Neural progenitor cell (in vitro differentiated cells): ENCODE data around the gene NR2F1-AS1. TPM values are rescaled to one million over a fixed set of nuclear protein-coding genes. Genes with fewer than 3 reads are reported as not detected.
A peak's percentile ranks its signal among the peaks of the same experiment; 100 is the strongest.

Experiments used
- DNase-seq: peaks from one replicate; pipeline ENCODE4 v3.0.0-alpha.2; 2016; ENCODE audit warnings: low spot score
- H2AFZ ChIP-seq: fragments of 200-600 bp; sonication (generic); replicated peaks from 2 replicates; pipeline ENCODE4 v1.6.1; 2016; ENCODE audit warnings: antibody characterized with exemption
- H3F3A ChIP-seq: fragments of 200-600 bp; sonication (generic); 2 replicates; pipeline ENCODE4 v1.6.1; 2016; ENCODE audit warnings: antibody characterized with exemption, low read depth
- H3K27ac ChIP-seq: fragments of 200-600 bp; sonication (generic); 2 replicates; pipeline ENCODE4 v1.5.1; 2016; ENCODE audit warnings: mild to moderate bottlenecking
- H3K27me3 ChIP-seq: fragments of 200-600 bp; sonication (generic); 2 replicates; pipeline ENCODE4 v1.6.1; 2016; ENCODE audit warnings: mild to moderate bottlenecking, moderate library complexity
- H3K36me3 ChIP-seq: fragments of 200-600 bp; sonication (generic); 2 replicates; pipeline ENCODE4 v1.5.1; 2016
- H3K4me1 ChIP-seq: fragments of 200-600 bp; sonication (generic); 2 replicates; pipeline ENCODE4 v1.6.1; 2016; ENCODE audit warnings: mixed run types
- H3K4me2 ChIP-seq: fragments of 200-600 bp; sonication (generic); 2 replicates; pipeline ENCODE4 v1.6.1; 2016
- H3K4me3 ChIP-seq: fragments of 200-600 bp; sonication (generic); 2 replicates; pipeline ENCODE4 v1.5.1; 2016
- H3K79me2 ChIP-seq: fragments of 200-600 bp; sonication (generic); 2 replicates; pipeline ENCODE4 v1.6.1; 2016; ENCODE audit warnings: low read depth
- H3K9ac ChIP-seq: fragments of 200-600 bp; sonication (generic); 2 replicates; pipeline ENCODE4 v1.6.1; 2016
- H3K9me3 ChIP-seq: fragments of 200-600 bp; sonication (generic); 2 replicates; pipeline ENCODE4 v1.5.1; 2016; ENCODE audit warnings: low read depth
- H4K20me1 ChIP-seq: fragments of 200-600 bp; sonication (generic); 2 replicates; pipeline ENCODE4 v1.6.1; 2016; ENCODE audit warnings: low read depth
- H3K27ac Mint-ChIP-seq: 3 replicates; pipeline ENCODE4 v1.8.0; 2021; ENCODE audit warnings: mixed read lengths
- H3K27me3 Mint-ChIP-seq: 2 replicates; pipeline ENCODE4 v1.8.0; 2022; ENCODE audit warnings: low read depth, mild to moderate bottlenecking, inconsistent platforms, moderate library complexity, mixed read lengths; ENCODE audit not compliant: insufficient read depth
- H3K36me3 Mint-ChIP-seq: 3 replicates; pipeline ENCODE4 v1.8.0; 2021; ENCODE audit warnings: mixed read lengths
- H3K4me1 Mint-ChIP-seq: 3 replicates; pipeline ENCODE4 v1.8.0; 2021; ENCODE audit warnings: mixed read lengths
- H3K4me3 Mint-ChIP-seq: 3 replicates; pipeline ENCODE4 v1.8.0; 2021; ENCODE audit warnings: mild to moderate bottlenecking, moderate library complexity, mixed read lengths
- H3K9me3 Mint-ChIP-seq: 3 replicates; pipeline ENCODE4 v1.8.0; 2020; ENCODE audit warnings: mixed read lengths
- CTCF ChIP-seq: fragments of 200-600 bp; sonication (generic); IDR thresholded peaks from 2 replicates; pipeline ENCODE4 v1.5.1; 2017; ENCODE audit warnings: antibody characterized with exemption, mild to moderate bottlenecking
- EZH2 ChIP-seq: fragments of 200-600 bp; sonication (generic); IDR thresholded peaks from 2 replicates; pipeline ENCODE4 v1.6.1; 2017; ENCODE audit warnings: antibody characterized with exemption, mild to moderate bottlenecking, moderate library complexity
- EZH2phosphoT487 ChIP-seq: fragments of 200-600 bp; sonication (generic); IDR thresholded peaks from 2 replicates; pipeline ENCODE4 v1.6.1; 2017; ENCODE audit warnings: antibody characterized with exemption
- total RNA-seq: library from RNA; depleted of rRNA; stranded (reverse); fragments of >200 nt; gene quantifications from 2 replicates; pipeline ENCODE4 v1.2.3, GENCODE V29; 2015; ENCODE audit warnings: low replicate concordance

Gene NR2F1-AS1
- total RNA-seq, 1 donor from 2014 or later, result 9.3 TPM

GRCh38 chr5:93584596-93585040 lies 3.6 kb upstream of the NR2F1-AS1 start:
- H3K27me3 ChIP-seq, result peaks cover 85% of the 10 kb centered on the region
- peaks cover 6% of the 10 kb centered on the region for H3K9me3 Mint-ChIP-seq
- DNase-seq, result peak; percentile 72

DNA sequence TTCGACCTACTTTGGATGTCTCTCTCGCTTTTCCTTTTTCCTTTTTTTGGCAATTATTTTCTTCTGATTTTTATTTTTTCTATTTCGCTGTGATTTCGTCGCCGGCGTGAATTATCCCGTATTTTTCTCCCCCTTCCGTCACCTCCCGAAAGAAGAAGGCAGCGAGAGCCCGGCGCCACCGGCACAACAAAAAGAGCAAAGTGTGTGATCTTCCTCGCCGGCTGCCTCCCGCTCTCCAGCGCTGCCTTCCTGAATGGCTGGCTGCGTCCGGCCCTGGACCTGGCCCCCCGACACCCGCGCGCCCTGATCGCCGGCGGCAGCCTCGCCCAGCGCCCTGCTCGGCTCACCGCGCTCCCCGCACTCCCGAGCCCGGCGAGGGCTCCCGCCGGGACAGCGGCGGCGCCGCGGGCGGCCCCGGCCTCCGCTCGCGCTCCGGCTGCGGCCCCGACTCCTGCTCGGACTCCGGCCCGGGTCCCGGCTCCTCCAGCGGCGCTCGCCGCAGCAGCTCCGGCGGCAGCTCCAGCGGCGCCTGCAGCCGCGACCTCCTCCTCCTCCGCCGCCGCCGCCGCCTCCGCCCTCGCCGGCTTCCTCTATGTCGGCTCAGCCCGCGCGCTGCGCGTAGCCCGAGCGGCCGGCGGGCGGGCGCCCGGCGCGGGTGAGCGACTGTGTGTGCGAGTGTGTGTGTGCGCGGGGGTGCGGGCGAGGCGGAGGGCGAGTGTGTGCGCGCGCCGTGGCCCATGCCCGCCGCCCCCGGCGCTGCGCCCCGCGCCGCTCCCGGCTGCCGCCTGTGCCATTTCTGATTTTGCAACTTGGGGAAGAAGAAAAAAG lies 3.0 kb upstream of the NR2F1-AS1 start:
- peak overlapping the region; percentile 86 for H3K4me2 ChIP-seq
- Mint-ChIP-seq H3K4me1 (peaks cover 13% of the 10 kb centered on the region), H3K4me3 (peak overlapping the region; percentile 77), H3K27me3 (peaks cover 27% of the 10 kb centered on the region), H3K9me3 (peaks cover 6% of the 10 kb centered on the region), H3K36me3 (peaks cover 28% of the 10 kb centered on the region), H3K27ac (no peak overlapping the region)
- peaks cover 13% of the 10 kb centered on the region for H3K4me1 ChIP-seq
- peaks cover 22% of the 10 kb centered on the region for H3K79me2 ChIP-seq
- H3K9me3 ChIP-seq, result no peaks in the 10 kb centered on the region
- peak overlapping the region; percentile 82 for H3K4me3 ChIP-seq
- H3K27me3 ChIP-seq, result peaks cover 85% of the 10 kb centered on the region
- no peak overlapping the region for H2AFZ ChIP-seq
- H4K20me1 ChIP-seq, result peaks cover 33% of the 10 kb centered on the region
- no peaks in the 10 kb centered on the region for H3K36me3 ChIP-seq
- peak; percentile 89 for DNase-seq
- TF ChIP-seq EZH2phosphoT487, result peak; percentile 3
- peak; percentile 38 for TF ChIP-seq EZH2
- no peak for TF ChIP-seq CTCF
- H3F3A ChIP-seq, result peaks cover 37% of the 10 kb centered on the region
- H3K27ac ChIP-seq, result no peak overlapping the region
- no peak overlapping the region for H3K9ac ChIP-seq

More at GRCh38 chr5:93584596-93585040, 3.6 kb upstream of the NR2F1-AS1 start:
- Mint-ChIP-seq H3K27ac (no peak overlapping the region), H3K4me3 (peak overlapping the region; percentile 77), H3K36me3 (peaks cover 34% of the 10 kb centered on the region), H3K4me1 (peaks cover 18% of the 10 kb centered on the region), H3K27me3 (peaks cover 27% of the 10 kb centered on the region)
- H3K36me3 ChIP-seq, result no peaks in the 10 kb centered on the region
- no peaks in the 10 kb centered on the region for H3K9me3 ChIP-seq
- peak overlapping the region; percentile 86 for H3K4me2 ChIP-seq
- TF ChIP-seq EZH2phosphoT487 (no peak), EZH2 (no peak), CTCF (no peak)
- H3K4me3 ChIP-seq, result peak overlapping the region; percentile 82
- no peak overlapping the region for H3K27ac ChIP-seq
- peaks cover 24% of the 10 kb centered on the region for H3K79me2 ChIP-seq
- H3K9ac ChIP-seq, result no peak overlapping the region
- peaks cover 39% of the 10 kb centered on the region for H4K20me1 ChIP-seq
- H3K4me1 ChIP-seq, result peaks cover 13% of the 10 kb centered on the region
- no peak overlapping the region for H2AFZ ChIP-seq
- peaks cover 34% of the 10 kb centered on the region for H3F3A ChIP-seq

GRCh38 chr5:93583439-93583767 lies 2.4 kb upstream of the NR2F1-AS1 start:
- Mint-ChIP-seq H3K9me3 (peaks cover 6% of the 10 kb centered on the region), H3K27ac (no peak overlapping the region), H3K4me1 (peaks cover 13% of the 10 kb centered on the region), H3K36me3 (peaks cover 24% of the 10 kb centered on the region), H3K27me3 (peaks cover 22% of the 10 kb centered on the region), H3K4me3 (no peak overlapping the region)
- H3K27me3 ChIP-seq, result peaks cover 85% of the 10 kb centered on the region
- peaks cover 19% of the 10 kb centered on the region for H3K4me1 ChIP-seq
- H3K79me2 ChIP-seq, result peaks cover 22% of the 10 kb centered on the region
- H3K9me3 ChIP-seq, result no peaks in the 10 kb centered on the region
- H3K36me3 ChIP-seq, result no peaks in the 10 kb centered on the region
- no peak overlapping the region for H2AFZ ChIP-seq
- peaks cover 28% of the 10 kb centered on the region for H4K20me1 ChIP-seq
- peak; percentile 1 for TF ChIP-seq CTCF
- no peak for TF ChIP-seq EZH2
- peak overlapping the region; percentile 86 for H3K4me2 ChIP-seq
- H3K9ac ChIP-seq, result no peak overlapping the region
- DNase-seq, result no peak
- peak overlapping the region; percentile 82 for H3K4me3 ChIP-seq
- H3F3A ChIP-seq, result peaks cover 43% of the 10 kb centered on the region
- H3K27ac ChIP-seq, result no peak overlapping the region
